Measurements from ENCODE around the gene DLG2. TPM values are rescaled to one million over a fixed set of nuclear protein-coding genes. Genes with fewer than 3 reads are reported as not detected.
"Not testable (repeated sequence)": the region's sequence is repeated elsewhere in the genome, so short reads cannot be mapped to it uniquely, and the experiment has no call there.

Gene DLG2
- total and polyA plus RNA-seq, 3 experiments from 2014 or later = 0.81 to 1.5 (median 1.3) TPM

DNA sequence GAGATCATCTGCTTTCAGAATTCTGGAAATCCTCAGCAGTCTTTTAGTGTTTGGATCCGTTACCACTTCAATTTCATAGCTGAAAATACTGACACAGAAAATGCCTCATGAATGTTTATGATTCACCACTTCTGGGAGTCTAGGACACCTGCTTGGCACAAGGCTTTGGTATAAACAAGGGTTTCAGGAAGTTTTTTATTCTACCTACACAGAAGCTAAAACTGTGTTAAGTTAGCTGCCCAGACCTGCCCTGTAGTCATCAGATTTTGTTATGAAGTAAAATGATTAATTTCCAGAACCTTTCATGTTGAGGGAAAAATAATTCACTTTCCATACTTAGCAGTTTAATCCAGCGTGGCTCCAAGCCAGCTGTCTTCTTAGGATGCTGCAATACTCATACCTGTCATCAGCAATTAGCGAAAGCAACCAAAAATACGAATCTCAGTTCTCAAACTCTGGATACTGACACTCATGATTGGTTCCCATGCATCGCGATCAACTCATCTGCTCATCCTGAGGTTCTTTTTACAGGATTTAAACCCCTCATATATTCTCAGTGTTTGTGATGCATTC lies 1882.4 kb downstream of the DLG2 start:
- Mint-ChIP-seq H3K4me1 (no peaks in the 10 kb centered on the region), H3K27me3 (peaks cover 0 to 2% of the 10 kb centered on the region in 2 donors), H3K27ac (no peak overlapping the region), H3K4me3 (no peak overlapping the region), H3K9me3 (peaks cover 3 to 13% (median 7%) of the 10 kb centered on the region in 5 donors), H3K36me3 (no peaks in the 10 kb centered on the region)
- ChIA-PET CTCF (no interaction called here), POLR2A (no interaction called here)
- Histone ChIP-seq H3K4me3 (ENCODE audit: low read length) (no peak overlapping the region), H3K4me1 (ENCODE audit: insufficient read depth, low read length) (no peaks in the 10 kb centered on the region), H3K36me3 (ENCODE audit: insufficient read depth, low read length) (no peaks in the 10 kb centered on the region), H3K27me3 (ENCODE audit: insufficient read depth, low read length, poor library complexity, severe bottlenecking) (no peaks in the 10 kb centered on the region), H3K27ac (ENCODE audit: low read depth, low read length) (no peak overlapping the region), H3K9me3 (ENCODE audit: low read length) (no peaks in the 10 kb centered on the region)
- DNase-seq = no peak

DNA sequence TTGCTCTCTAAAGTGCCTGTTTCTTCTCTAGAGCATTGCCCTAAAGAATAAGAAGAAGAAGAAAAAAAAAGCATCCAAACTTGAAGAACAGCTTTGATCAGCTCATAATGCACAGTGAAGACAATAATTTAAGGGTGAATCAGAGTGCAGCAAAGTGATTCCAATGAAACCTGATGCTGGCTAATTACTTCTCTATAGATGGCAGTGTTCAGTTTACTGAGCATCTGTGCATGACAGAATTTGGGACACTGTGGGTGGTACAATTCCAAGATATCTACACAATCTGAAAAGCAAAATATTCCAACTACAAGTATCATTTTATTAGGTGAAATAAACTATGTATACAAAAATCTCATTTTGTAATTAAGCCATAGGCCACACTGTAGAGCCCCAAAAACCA lies 1890.5 kb downstream of the DLG2 start:
- CTCF ChIA-PET = no interaction called here
- H3K4me3 ChIP-seq (ENCODE audit: low read length) = no peak overlapping the region
- H3K27ac ChIP-seq (ENCODE audit: low read depth, low read length) = no peak overlapping the region
- H3K4me3 Mint-ChIP-seq = no peak overlapping the region
- no peaks in the 10 kb centered on the region for H3K4me1 ChIP-seq (ENCODE audit: insufficient read depth, low read length)
- no peaks in the 10 kb centered on the region for H3K36me3 Mint-ChIP-seq
- H3K4me1 Mint-ChIP-seq = no peaks in the 10 kb centered on the region
- no peaks in the 10 kb centered on the region for H3K27me3 ChIP-seq (ENCODE audit: insufficient read depth, low read length, poor library complexity, severe bottlenecking)
- no peak for DNase-seq
- H3K27me3 Mint-ChIP-seq = peaks cover 1 to 13% of the 10 kb centered on the region in 2 donors
- POLR2A ChIA-PET = no interaction called here
- peaks cover 0 to 3% (median 0%) of the 10 kb centered on the region in 5 donors for H3K9me3 Mint-ChIP-seq
- H3K36me3 ChIP-seq (ENCODE audit: insufficient read depth, low read length) = no peaks in the 10 kb centered on the region
- H3K27ac Mint-ChIP-seq = no peak overlapping the region
- no peaks in the 10 kb centered on the region for H3K9me3 ChIP-seq (ENCODE audit: low read length)

DNA sequence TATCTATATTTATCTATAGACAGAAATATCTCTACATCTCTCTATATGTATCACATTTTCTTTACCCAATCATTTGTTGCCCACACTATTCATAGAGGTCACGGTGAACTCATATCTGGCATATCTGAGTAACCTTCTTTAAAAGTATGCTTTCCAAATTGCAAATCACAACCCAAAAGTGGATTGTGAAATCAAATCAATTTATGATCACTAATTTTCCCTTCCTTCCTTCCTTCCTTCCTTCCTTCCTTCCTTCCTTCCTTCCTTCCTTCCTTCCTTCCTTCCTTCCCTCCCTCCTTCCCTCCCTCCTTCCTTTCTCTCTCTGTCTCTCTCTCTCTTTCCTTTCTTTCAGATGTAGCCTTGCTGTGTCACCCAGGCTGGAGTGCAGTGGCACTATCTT lies 1893.0 kb downstream of the DLG2 start:
- Histone ChIP-seq H3K27me3 (ENCODE audit: insufficient read depth, low read length, poor library complexity, severe bottlenecking) (no peaks in the 10 kb centered on the region), H3K4me3 (ENCODE audit: low read length) (no peak overlapping the region), H3K4me1 (ENCODE audit: insufficient read depth, low read length) (no peaks in the 10 kb centered on the region), H3K9me3 (ENCODE audit: low read length) (no peaks in the 10 kb centered on the region), H3K36me3 (ENCODE audit: insufficient read depth, low read length) (no peaks in the 10 kb centered on the region), H3K27ac (ENCODE audit: low read depth, low read length) (no peak overlapping the region)
- peaks cover 0 to 16% of the 10 kb centered on the region in 2 donors for H3K27me3 Mint-ChIP-seq
- no peak for DNase-seq
- H3K36me3 Mint-ChIP-seq = no peaks in the 10 kb centered on the region
- POLR2A ChIA-PET = no interaction called here
- no peak overlapping the region for H3K27ac Mint-ChIP-seq
- no peak overlapping the region for H3K4me3 Mint-ChIP-seq
- CTCF ChIA-PET = no interaction called here
- peaks cover 0 to 5% (median 3%) of the 10 kb centered on the region in 5 donors for H3K9me3 Mint-ChIP-seq
- no peaks in the 10 kb centered on the region for H3K4me1 Mint-ChIP-seq

- H3K36me3 ChIP-seq (ENCODE audit: insufficient read depth, low read length); CTCF ChIA-PET; H3K4me3 Mint-ChIP-seq; H3K27ac Mint-ChIP-seq; H3K27me3 Mint-ChIP-seq; H3K36me3 Mint-ChIP-seq; POLR2A ChIA-PET; H3K4me3 ChIP-seq (ENCODE audit: low read length); H3K9me3 Mint-ChIP-seq; H3K4me1 Mint-ChIP-seq; H3K4me1 ChIP-seq (ENCODE audit: insufficient read depth, low read length); DNase-seq; H3K9me3 ChIP-seq (ENCODE audit: low read length); H3K27me3 ChIP-seq (ENCODE audit: insufficient read depth, low read length, poor library complexity, severe bottlenecking); H3K27ac ChIP-seq (ENCODE audit: low read depth, low read length): not testable (repeated sequence)
These were observed 1895.9 kb downstream of the DLG2 start for GRCh38 chr11:83731288-83731687.

DNA sequence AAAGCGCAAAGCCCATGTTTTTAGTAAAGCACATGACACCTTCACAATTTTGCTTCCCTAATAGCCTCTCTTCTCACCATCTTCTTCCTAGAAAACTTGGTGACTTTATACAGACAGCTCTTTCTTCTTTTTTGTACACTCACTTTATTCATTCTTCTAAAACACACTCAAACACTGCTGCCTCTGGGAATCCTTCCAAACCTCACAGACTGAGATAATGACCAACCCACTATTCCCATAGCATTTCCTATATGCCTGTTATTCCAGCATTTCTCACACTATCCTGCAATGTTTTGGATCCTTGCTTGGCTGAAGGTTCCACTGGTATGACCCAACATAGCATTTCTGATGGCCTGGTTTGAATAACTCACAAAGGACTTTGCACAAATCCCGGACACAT lies 1898.9 kb downstream of the DLG2 start:
- H3K9me3 Mint-ChIP-seq = peaks cover 0 to 5% (median 0%) of the 10 kb centered on the region in 5 donors
- no peak overlapping the region for H3K4me3 Mint-ChIP-seq
- no peak overlapping the region for H3K27ac Mint-ChIP-seq
- Histone ChIP-seq H3K27ac (ENCODE audit: low read depth, low read length) (no peak overlapping the region), H3K9me3 (ENCODE audit: low read length) (no peaks in the 10 kb centered on the region), H3K36me3 (ENCODE audit: insufficient read depth, low read length) (no peaks in the 10 kb centered on the region), H3K4me3 (ENCODE audit: low read length) (no peak overlapping the region), H3K27me3 (ENCODE audit: insufficient read depth, low read length, poor library complexity, severe bottlenecking) (no peaks in the 10 kb centered on the region), H3K4me1 (ENCODE audit: insufficient read depth, low read length) (no peaks in the 10 kb centered on the region)
- H3K36me3 Mint-ChIP-seq = no peaks in the 10 kb centered on the region
- peaks cover 1 to 3% of the 10 kb centered on the region in 2 donors for H3K27me3 Mint-ChIP-seq
- POLR2A ChIA-PET = no interaction called here
- DNase-seq = no peak
- H3K4me1 Mint-ChIP-seq = peaks cover 0 to 16% (median 8%) of the 10 kb centered on the region in 3 donors
- CTCF ChIA-PET = no interaction called here

GRCh38 chr11:83727251-83727650 lies 1899.9 kb downstream of the DLG2 start:
- peaks cover 0 to 5% (median 0%) of the 10 kb centered on the region in 5 donors for H3K9me3 Mint-ChIP-seq
- CTCF ChIA-PET = no interaction called here
- Histone ChIP-seq H3K27me3 (ENCODE audit: insufficient read depth, low read length, poor library complexity, severe bottlenecking) (no peaks in the 10 kb centered on the region), H3K4me1 (ENCODE audit: insufficient read depth, low read length) (no peaks in the 10 kb centered on the region), H3K4me3 (ENCODE audit: low read length) (no peak overlapping the region), H3K9me3 (ENCODE audit: low read length) (no peaks in the 10 kb centered on the region), H3K27ac (ENCODE audit: low read depth, low read length) (no peak overlapping the region), H3K36me3 (ENCODE audit: insufficient read depth, low read length) (no peaks in the 10 kb centered on the region)
- no peak for DNase-seq
- peaks cover 0 to 16% (median 8%) of the 10 kb centered on the region in 3 donors for H3K4me1 Mint-ChIP-seq
- H3K36me3 Mint-ChIP-seq = no peaks in the 10 kb centered on the region
- H3K27ac Mint-ChIP-seq = no peak overlapping the region
- H3K27me3 Mint-ChIP-seq = peaks cover 1 to 3% of the 10 kb centered on the region in 2 donors
- H3K4me3 Mint-ChIP-seq = no peak overlapping the region
- POLR2A ChIA-PET = no interaction called here

DNA sequence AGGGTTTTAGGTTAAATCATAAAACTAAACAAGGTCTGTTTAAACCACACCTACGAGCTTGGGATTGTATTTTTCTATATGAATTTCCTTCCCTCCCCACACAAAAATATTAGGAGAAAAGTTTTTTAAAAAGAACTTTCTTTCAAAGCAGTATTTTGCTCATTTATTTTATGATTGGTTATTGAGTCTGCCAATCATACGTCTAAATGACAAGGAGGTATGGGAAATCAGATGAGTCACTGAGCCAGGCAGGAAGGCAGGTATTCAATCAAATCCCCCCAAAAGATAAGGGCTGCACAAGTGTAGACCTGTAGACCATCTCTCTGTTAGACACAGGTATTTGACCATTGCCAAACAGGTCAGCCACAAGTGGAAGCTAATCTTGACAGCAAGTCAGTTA lies 1900.8 kb downstream of the DLG2 start:
- DNase-seq = no peak
- H3K27me3 Mint-ChIP-seq = peaks cover 1 to 3% of the 10 kb centered on the region in 2 donors
- H3K4me3 Mint-ChIP-seq = no peak overlapping the region
- Histone ChIP-seq H3K9me3 (ENCODE audit: low read length) (no peaks in the 10 kb centered on the region), H3K36me3 (ENCODE audit: insufficient read depth, low read length) (no peaks in the 10 kb centered on the region), H3K27me3 (ENCODE audit: insufficient read depth, low read length, poor library complexity, severe bottlenecking) (no peaks in the 10 kb centered on the region), H3K4me3 (ENCODE audit: low read length) (no peak overlapping the region), H3K4me1 (ENCODE audit: insufficient read depth, low read length) (no peaks in the 10 kb centered on the region), H3K27ac (ENCODE audit: low read depth, low read length) (no peak overlapping the region)
- CTCF ChIA-PET = no interaction called here
- peaks cover 0 to 5% (median 0%) of the 10 kb centered on the region in 5 donors for H3K9me3 Mint-ChIP-seq
- H3K4me1 Mint-ChIP-seq = peaks cover 0 to 16% (median 8%) of the 10 kb centered on the region in 3 donors
- H3K36me3 Mint-ChIP-seq = no peaks in the 10 kb centered on the region
- POLR2A ChIA-PET = no interaction called here
- H3K27ac Mint-ChIP-seq = no peak overlapping the region

- Mint-ChIP-seq H3K4me3 (no peak overlapping the region), H3K36me3 (no peaks in the 10 kb centered on the region), H3K9me3 (no peaks in the 10 kb centered on the region), H3K27ac (no peak overlapping the region), H3K4me1 (peaks cover 0 to 16% (median 8%) of the 10 kb centered on the region in 3 donors), H3K27me3 (peaks cover 0 to 1% of the 10 kb centered on the region in 2 donors)
- no peak overlapping the region for H3K4me3 ChIP-seq (ENCODE audit: low read length)
- no peaks in the 10 kb centered on the region for H3K4me1 ChIP-seq (ENCODE audit: insufficient read depth, low read length)
- no peaks in the 10 kb centered on the region for H3K9me3 ChIP-seq (ENCODE audit: low read length)
- no peaks in the 10 kb centered on the region for H3K27me3 ChIP-seq (ENCODE audit: insufficient read depth, low read length, poor library complexity, severe bottlenecking)
- no peaks in the 10 kb centered on the region for H3K36me3 ChIP-seq (ENCODE audit: insufficient read depth, low read length)
- no peak overlapping the region for H3K27ac ChIP-seq (ENCODE audit: low read depth, low read length)
- ChIA-PET POLR2A (no interaction called here), CTCF (no interaction called here)
- DNase-seq = no peak
These were observed 1901.4 kb downstream of the DLG2 start for GRCh38 chr11:83725728-83726127.

- Histone ChIP-seq H3K4me3 (ENCODE audit: low read length) (no peak overlapping the region), H3K9me3 (ENCODE audit: low read length) (no peaks in the 10 kb centered on the region), H3K4me1 (ENCODE audit: insufficient read depth, low read length) (no peaks in the 10 kb centered on the region), H3K27me3 (ENCODE audit: insufficient read depth, low read length, poor library complexity, severe bottlenecking) (no peaks in the 10 kb centered on the region), H3K27ac (ENCODE audit: low read depth, low read length) (no peak overlapping the region), H3K36me3 (ENCODE audit: insufficient read depth, low read length) (no peaks in the 10 kb centered on the region)
- H3K4me3 Mint-ChIP-seq = no peak overlapping the region
- CTCF ChIA-PET = no interaction called here
- no peaks in the 10 kb centered on the region for H3K9me3 Mint-ChIP-seq
- H3K27ac Mint-ChIP-seq = no peak overlapping the region
- H3K36me3 Mint-ChIP-seq = no peaks in the 10 kb centered on the region
- peaks cover 0 to 16% (median 8%) of the 10 kb centered on the region in 3 donors for H3K4me1 Mint-ChIP-seq
- POLR2A ChIA-PET = no interaction called here
- DNase-seq = no peak
- peaks cover 0 to 1% of the 10 kb centered on the region in 2 donors for H3K27me3 Mint-ChIP-seq
These were observed 1901.9 kb downstream of the DLG2 start for GRCh38 chr11:83725269-83725560.
